Measurements from ENCODE around the gene VIPR1.

VIPR1 gene

GRCh38 chr3:42493798-42494151 lies 8.7 kb upstream of the VIPR1 start:
- no peak for DNase-seq

DNA sequence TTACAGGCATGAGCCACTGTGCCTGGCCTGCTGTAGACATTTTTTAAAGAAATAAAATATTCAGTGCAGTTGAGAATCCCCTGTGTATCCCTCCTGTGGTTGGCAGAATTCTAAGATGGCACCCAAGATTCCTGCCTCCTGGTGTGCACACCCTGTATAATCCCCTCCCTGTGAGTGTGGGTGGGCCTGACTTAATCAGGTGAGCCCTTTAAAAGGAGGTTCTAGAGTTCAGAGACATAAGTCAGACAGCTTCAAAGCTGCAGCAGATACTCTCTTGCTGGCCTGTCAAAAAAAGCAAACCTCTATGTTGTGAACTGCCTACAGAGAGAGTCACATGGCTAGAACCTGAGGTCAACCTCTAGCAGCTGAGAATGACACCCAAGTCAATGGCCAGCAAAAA lies 7.0 kb upstream of the VIPR1 start:
- no peak for DNase-seq

- DNase-seq: no peak
These were observed 5.3 kb upstream of the VIPR1 start for GRCh38 chr3:42497009-42497731.

DNA sequence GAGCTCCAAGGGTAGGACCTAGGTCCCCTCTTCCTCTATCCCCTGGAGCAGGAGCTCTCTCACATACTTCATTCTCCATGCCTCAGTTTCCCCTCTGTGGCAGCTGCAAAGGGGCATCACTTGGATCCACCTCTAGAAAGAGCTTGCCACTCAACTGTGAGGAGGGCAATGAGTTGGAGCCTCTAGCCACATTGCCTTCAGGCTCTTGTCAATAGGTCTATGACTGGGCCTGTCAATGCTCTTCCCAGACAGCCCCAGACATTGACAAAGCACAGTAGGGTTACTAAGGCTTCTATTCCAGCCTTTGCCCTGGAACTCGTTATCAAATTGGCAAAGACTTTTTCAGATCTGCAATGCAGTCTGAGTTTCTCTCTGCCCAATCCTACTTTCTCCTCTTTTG lies 4.4 kb upstream of the VIPR1 start:
- DNase-seq: no peak

- peak in 1 of 2 donors; percentile 15 for DNase-seq
These were observed 3.5 kb upstream of the VIPR1 start for GRCh38 chr3:42498791-42499477.

- DNase-seq: no peak
These were observed 3.0 kb upstream of the VIPR1 start for GRCh38 chr3:42499478-42499871.

- DNase-seq: no peak
These were observed 2.4 kb upstream of the VIPR1 start for GRCh38 chr3:42500091-42500490.

GRCh38 chr3:42500909-42501308 lies 1.5 kb upstream of the VIPR1 start:
- no peak for DNase-seq

DNA sequence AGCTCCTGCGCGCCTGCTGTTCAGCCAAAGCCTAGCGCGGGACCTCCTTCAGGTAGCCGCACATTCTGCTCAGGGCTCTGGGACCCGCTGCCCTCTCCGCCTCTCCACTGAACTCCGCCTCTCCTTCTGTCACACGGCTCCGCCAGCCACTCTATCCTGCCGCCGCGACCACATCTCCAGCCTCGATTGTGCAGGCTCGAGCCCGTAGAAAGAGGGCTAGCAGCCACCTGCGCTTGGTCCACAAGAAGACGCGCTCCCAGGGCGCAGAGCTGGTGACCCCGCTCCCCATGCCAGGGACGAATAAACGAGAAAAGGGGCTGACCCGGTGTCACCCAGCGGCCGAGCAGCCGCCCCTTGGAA lies 1.1 kb upstream of the VIPR1 start:
- DNase-seq: no peak

GRCh38 chr3:42501681-42502428 lies 588 bp upstream of the VIPR1 start:
- no peak for DNase-seq

GRCh38 chr3:42503251-42503924 lies 945 bp downstream of the VIPR1 start:
- no peak for DNase-seq

DNA sequence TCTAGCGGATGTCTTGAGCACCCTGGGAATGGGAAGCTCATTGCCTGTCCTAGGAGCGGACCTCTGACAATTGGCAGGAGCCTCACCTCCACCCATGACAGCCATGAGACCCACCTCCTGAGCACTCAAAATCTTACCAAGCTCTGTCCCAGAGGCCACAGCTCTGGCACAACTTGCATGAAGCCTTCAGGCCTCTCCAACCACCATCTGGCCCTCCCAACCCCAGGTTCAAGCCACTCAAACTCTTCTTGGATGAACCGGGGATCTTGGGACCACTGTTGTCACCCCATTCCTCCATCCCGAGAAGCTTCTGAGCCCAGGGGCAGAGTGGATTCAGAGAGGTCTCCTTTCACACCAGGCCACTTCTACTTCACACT lies 1.5 kb downstream of the VIPR1 start:
- no peak for DNase-seq

DNA sequence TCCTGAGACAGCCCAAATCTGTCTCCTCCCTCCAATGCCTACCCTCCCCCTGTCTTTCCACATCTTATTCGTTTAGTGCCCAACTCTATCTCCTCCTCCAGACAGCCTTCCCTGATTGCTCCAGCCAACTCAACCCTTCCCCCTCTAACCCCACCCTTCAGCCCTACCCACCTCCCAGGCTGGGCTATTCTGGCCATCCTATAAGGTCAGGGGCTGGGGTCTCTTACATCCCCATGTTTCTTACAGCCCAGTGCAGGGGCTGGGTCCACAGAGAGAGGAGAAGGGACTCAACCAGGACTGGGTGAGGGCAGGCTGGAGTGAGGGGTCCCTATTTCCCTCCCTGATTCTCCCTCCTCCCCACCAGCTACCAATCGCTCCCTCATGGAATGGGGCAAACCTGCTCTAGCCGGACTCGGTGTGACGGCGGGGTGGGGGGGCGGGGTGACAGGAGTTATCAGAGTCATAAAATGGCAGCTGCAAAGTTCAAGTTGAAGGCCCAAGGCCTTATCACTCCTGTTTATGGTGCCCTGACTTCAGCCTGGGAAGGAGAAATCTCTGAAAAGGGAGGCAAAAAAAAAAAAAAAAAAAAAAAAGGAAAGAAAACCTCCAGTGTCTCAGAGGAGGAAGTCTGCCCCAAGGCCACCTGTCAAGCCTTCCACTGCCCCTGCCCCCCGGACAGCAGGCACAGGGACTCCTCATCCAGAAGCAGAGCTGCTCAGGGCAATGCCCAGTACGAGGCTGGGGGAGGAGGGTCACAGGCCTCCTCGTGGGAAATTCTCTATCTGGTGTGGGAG lies 2.1 kb downstream of the VIPR1 start:
- DNase-seq: no peak

DNA sequence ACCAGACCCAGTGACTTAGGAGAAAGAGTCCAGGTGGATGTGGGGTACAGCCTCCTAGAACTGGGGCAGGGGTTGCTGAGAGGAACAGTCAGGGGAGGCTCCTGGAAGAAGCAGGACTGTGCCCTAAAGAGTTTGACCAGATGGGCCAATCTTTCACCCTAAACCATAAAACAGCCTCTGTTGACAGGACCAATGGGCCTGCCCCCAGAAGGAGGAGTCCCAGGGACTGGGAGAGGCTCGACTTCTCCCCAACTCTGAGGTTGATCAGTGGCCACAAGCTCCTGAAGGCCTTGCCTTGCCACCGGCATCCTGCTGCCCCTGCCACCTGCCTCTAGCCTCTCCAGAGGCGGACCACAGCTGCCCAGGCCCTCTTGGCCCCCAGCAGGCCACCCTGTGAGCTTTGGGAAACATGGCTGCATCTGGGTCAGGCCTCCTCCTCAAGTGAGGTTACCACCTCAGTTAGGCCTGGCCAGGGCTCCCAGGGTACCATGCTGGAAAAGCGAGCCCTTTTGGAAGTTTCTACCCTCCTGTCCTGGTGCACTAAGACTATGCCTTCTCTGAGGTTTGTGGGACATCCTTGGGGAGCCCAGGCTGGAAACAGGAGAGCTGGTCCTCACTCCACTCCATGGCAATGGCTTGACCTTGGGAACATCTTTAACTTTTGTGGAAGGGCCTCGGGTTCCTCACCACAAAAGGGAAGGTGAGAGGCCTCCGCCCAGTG lies 2.8 kb downstream of the VIPR1 start:
- DNase-seq: no peak

- no peak for DNase-seq
These were observed 3.5 kb downstream of the VIPR1 start for GRCh38 chr3:42505849-42506410.

GRCh38 chr3:42507252-42507651 lies 4.8 kb downstream of the VIPR1 start:
- DNase-seq: no peak

DNA sequence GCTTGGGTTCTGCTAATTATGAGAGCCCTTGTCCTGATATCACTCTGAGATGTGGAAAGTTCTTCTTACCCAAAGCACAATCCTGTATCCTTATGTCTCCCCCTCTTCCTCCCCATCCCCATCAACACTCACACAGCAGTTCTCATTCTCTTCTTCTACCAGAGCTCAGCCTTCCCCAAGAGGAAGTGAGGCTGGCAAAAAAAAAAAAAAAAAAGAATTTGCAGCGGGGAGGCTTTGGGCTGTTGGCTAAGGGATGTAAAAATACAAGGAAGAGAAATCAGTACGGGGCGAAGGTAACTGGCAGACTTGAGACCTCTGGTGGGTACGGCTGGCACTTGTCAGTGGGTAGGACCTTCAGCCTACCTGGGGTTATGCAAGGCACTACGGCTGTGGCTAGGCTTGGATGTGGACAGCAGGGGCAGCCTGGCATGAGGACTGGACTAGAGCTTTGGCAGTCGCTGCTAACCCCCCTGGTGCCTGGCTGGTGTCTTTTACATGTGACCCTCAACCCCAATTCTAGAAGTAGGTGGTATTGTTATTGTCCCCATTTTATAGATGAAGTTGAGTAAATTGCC lies 5.4 kb downstream of the VIPR1 start:
- DNase-seq: no peak

GRCh38 chr3:42508562-42508961 lies 6.1 kb downstream of the VIPR1 start:
- DNase-seq: no peak

- DNase-seq: no peak
These were observed 6.7 kb downstream of the VIPR1 start for GRCh38 chr3:42509111-42509510.

GRCh38 chr3:42510325-42510724 lies 7.9 kb downstream of the VIPR1 start:
- DNase-seq: no peak

GRCh38 chr3:42511201-42511600 lies 8.8 kb downstream of the VIPR1 start:
- no peak for DNase-seq

All from hippocampal formation (tissue), 2 donors.